SW480 (cell line): ENCODE data around the gene SIGLEC1.

ENCODE experiments used
- DNase-seq: peaks from one replicate; pipeline ENCODE4 v3.0.0-alpha.2; 2016; ENCODE audit warnings: low spot score

SIGLEC1 gene

DNA sequence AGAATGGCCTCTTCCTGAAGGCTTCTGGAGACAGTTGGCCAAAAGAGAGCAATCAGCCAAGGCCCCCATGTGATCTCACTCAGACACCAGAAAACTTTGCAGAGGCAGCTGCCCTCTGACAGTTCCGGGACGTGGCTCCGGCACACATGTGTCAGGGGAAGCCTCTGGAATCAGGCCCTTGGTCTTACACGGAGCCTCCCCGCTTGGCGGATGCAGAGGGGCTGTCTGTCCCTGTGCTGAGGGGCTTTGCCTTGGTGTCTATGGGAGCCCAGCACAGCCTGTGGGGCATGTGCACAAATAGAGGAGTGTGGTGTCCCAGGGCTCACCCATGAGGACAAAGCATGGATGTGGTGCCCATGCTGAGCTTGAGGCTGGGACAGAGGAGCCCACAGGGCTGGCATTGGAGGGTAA lies 13.8 kb downstream of the SIGLEC1 start:
- no peak for DNase-seq

DNA sequence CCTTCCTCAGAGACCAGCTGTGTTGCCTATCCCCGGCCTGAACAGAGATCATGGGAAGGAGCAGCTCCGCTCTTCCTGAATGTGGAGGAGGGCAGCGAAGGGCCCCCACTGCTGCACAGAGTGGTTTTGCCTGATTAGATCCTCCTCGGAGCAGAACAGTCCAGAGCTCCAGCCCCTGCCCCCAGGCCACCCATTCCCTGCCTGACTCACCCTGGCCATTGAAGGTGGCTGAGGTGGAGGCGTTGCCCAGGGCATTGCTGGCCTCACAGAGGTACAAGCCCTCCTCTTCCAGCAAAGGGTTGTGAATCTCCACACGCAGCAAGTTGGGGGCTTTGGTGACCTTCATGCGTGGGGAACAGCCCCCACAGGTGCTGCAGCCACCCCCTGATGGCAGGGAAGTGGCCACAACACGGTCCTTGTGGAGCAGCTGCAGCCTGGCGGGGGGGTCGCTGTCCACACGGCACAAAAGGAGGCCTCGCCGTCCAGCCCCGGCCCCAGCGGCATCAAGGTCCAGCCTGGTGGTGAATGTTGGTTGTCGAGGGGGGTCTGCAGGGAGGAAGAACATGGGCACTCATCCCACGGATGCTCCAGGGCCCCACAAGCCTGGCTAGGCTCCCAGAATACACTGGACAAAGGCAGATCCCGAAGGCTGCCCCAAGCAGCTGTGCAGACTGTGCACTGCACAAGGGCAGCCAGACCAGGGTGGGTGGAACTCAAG lies 14.7 kb downstream of the SIGLEC1 start:
- no peak for DNase-seq

DNA sequence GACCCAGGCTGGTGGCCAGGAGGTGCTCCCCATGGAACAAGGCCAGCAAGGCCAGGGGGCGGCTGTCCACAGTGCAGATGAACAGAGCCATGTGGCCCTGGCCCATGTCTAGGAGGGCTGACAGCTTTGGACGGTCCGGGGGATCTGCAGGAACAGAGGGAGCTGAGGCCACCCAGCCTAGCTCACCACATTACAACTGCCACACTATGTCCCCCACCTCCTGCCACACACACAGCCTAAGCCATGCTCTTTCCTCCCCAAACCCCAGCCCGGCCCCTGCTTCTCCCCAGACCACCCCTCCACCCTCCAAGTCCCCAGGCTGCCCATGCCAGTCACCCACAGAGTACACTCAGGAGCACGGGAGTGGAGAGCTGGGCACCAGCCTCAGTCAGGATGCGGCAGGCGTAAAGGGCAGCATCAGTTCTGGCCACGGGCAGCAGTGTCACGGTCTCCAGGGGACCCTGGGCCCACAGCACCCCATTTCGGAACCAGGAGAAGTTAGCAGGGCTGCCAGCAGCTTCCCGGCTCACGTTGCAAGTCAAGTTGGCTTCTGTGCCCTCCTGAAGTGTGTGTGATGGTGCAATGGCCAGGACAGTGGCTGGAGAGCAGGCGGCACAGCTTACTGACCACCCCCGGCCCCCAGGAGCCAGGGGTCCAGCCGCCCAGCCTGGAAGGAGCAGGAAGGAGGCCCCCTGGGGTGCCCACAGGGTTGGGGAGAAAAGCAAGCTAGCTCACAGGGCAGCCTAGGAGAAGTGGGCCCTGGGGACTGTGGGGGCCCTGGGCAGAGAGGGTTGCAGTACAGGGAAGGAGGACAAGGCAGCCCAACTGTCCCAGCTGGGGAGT lies 15.4 kb downstream of the SIGLEC1 start:
- DNase-seq: no peak

DNA sequence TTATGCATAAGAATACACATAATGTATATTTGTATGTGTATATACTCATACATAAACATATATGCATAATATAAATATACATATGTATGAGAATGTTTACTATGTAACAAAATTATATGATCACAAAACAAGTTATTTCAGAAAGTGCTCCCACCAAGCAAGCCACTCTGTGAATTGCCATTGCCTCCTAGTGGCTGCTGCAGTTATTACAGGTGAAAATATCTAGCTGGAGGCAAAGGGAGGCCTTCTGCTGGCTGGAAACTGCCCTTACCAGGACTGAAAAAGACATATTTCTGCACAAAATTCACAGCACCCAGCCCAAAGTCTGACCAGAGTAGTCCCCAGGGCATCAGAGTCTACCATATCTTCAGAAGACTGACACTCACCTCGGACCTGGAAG lies 16.2 kb downstream of the SIGLEC1 start:
- no peak for DNase-seq

DNA sequence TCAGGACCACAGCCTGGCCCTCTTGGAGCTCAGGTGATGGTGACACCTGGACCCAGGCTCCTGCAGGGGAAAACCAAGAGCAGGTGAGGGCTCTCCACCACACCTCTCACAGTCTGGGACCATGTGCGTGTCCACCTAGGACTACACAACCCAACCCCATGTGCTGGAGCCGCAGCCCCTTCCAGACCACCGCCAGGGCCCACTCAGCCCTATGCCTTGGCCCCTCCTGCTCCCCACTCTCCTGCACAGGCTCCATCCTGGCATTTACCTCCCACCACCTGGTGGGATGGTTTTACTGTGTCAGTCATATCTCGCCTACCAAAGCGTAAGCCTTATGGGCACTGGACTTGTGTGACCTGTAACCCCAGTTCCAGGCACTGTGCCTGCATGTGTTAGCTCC lies 17.5 kb downstream of the SIGLEC1 start:
- DNase-seq: no peak

DNA sequence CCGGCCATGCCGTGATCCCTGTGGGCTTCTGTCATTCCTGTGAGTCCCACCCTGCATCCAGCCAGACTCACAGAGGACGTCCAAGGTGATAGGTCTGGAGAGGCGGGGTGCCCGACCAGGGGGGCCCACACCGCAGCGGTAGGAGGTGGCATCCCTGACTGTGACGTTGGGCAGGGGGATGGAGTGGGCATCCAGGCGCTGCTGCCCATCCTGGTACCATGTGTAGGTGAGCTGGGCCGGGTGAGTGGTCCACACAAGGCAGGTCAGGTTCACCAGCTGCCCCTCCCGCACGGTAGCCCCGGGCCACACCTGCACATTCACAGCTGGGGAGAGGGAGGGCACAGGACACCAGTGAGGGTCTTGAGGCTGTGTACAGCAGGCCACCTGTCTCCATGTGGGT lies 19.0 kb downstream of the SIGLEC1 start:
- DNase-seq: no peak

DNA sequence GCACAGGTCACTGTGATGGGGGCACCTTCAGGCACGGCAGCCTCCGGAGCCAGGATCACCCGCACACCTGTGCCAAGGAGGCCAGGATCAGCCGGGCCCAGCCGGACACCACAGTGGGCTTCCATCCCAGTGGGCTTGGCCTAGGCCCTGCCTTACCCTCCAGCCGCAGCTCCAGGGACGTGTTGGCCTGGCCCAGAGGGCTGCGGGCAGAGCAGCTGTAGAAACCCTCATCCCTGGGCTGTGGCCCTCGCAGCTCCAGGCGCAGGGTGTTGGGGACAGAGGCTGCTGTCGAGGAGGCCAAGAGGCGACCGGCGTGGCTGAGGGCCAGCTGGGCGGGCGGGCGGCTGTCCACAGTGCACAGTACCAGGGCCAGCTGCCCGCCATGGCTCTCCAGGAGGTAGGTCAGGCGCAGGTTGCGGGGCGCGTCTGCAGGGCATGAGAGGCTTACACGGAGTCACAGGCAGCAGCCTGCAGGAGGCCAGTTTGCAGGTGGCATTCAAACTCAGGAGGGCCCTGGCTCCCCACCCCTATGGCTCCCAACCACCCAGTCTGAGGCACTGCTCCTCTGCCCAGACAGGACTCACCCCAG lies 19.6 kb downstream of the SIGLEC1 start:
- DNase-seq: no peak

DNA sequence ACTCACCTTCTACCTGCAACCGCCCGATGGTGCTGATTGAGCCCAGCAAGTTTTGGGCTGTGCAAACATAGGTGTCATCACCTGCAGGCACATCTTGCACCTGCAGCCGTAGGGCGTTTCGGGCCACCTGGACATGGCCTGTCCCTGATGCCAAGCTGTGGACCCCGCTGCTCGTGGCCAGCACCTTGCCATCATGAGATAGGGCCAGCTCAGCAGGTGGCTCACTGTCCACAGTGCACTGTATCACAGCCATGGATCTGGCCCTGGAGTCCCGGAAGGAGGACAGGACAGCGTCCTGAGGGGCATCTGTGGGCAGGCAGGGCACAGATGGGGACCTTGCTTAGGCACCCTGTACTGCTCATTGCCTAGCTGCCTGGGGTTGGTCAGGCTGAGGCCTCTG lies 20.5 kb downstream of the SIGLEC1 start:
- DNase-seq: no peak

DNA sequence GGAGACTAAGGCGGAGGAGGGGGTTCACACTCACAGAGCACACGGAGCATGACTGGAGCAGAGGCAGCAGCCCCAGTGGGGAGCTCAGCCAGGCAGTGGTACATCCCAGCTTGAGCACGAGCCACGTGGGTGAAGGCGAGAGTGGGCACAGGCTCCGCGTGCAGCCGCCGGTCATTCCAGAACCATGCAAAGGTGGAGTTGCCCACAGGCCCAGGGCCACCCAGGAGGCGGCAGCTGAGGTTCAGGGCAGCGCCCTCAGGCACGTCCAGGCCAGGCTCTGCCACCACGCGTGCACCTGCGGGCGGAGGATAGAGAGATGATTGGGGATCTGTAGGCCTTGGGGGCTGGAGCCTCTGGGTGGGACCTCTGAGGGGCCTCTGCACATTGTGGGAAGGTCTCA lies 21.1 kb downstream of the SIGLEC1 start:
- no peak for DNase-seq

DNA sequence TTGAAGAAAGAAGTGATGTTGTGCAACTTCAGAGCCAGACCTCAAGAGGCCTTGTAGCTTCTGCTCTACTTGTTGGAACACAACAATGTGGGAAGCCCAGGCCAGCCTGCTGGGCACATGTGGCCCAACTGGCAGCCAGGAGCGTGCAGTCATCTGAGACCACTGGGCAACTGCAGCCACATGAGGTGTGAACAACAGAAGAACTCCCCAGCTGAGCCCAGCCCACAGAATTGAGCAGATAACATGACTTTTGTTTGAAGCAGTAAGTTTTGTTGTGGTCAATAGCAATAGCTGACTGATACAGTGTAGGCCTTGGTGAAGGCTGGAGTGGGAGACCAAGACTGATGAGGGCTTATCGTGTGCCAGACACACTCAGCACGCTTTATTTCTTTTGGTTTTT lies 22.0 kb downstream of the SIGLEC1 start:
- DNase-seq: no peak

DNA sequence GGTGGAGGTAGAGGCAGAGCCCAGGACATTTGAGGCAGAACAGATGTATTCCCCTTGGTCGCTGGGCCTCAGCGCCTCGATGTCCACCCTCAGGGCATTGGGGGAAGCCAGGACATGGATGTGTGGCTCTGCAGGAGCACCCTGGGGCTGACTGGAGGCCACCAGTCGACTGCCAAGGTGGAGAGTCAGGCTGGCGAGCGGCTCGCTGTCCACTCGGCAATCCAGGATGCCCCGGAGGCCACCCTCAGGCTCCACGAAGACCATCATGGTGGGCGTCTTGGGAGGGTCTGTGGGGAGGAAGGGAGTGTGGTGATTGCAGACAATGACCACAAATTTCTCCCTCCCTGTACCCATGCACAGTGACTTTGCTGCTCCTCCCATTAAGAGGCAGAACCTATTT lies 22.4 kb downstream of the SIGLEC1 start:
- DNase-seq: no peak

DNA sequence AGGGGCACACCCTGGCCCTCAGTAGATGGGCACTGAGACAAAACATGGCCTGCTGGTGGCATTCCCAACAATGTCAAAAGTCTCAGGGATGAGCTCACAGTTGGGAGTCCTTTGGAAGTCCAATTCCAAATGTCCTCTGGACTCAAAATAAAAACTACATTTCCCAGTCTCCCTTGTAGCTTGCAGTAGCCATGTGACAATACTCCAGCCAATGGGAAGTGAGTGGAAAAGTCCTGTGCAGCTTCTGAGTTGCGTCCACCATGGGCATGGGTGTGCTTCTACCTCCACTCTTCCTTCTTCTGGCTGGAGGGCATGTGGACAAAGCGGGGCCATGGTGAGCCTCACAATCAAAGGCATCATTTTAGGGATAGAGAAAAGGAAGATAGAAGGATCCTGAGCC lies 24.7 kb downstream of the SIGLEC1 start:
- peak; percentile 53 for DNase-seq

DNA sequence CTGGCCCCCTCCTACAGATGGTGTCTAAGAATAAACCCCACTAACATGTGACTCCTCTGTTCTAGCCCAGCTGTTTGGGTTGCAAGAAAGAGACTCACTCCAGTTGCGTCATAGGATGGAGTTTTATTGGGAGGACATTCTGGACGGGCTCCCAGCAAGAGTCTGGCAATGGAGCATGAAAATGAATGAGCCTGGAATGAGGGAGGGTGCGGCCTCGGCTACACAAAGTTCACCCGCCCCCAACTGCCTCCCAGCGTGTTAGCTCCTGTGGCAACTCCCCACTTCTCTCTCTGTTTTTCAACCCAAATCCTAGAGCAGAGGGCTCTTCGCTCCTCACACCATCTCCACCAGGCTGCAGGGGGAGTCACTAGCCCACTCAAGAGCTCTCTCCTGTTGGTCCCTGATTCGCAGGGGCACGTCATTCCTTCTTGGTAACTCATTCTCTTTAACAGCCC lies 25.5 kb downstream of the SIGLEC1 start:
- no peak for DNase-seq

DNA sequence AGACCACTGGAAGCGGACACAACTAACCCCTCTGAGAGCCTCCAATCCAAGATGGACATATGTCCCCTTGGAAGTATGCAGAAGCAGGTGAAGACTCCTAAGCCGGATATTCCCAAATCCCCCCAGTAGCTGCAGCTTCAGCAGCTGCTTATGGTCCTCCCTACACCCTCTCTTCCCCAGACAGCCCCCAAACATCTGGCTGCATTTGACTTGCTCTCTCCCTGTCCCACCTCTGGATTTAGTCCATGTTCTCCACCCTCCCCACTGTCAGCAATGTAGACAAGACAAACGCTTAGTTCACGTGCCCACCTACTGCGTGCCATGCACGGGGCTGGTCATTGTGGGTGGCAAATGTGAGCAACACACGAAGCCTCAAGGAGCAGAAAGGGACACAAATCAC lies 26.0 kb downstream of the SIGLEC1 start:
- no peak for DNase-seq

DNA sequence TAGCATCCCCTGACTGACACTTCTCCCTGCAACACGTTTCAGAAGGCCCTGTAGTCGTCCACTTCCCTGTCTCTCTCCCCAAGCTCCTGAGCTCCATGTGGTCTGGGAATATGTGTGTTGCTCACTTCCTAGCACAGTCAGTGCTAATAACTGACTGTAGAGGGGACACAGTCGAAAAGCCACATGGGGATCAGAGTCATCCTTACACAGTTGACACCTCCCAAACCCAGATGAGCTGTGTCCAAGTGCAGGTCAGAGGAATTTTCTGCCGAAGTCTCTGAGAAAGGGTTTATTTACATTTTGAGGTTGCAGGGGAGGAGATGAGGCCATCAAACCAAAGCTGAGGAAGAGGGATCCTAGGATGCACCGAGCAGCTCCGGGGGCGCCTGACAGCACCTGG lies 27.1 kb downstream of the SIGLEC1 start:
- no peak for DNase-seq

DNA sequence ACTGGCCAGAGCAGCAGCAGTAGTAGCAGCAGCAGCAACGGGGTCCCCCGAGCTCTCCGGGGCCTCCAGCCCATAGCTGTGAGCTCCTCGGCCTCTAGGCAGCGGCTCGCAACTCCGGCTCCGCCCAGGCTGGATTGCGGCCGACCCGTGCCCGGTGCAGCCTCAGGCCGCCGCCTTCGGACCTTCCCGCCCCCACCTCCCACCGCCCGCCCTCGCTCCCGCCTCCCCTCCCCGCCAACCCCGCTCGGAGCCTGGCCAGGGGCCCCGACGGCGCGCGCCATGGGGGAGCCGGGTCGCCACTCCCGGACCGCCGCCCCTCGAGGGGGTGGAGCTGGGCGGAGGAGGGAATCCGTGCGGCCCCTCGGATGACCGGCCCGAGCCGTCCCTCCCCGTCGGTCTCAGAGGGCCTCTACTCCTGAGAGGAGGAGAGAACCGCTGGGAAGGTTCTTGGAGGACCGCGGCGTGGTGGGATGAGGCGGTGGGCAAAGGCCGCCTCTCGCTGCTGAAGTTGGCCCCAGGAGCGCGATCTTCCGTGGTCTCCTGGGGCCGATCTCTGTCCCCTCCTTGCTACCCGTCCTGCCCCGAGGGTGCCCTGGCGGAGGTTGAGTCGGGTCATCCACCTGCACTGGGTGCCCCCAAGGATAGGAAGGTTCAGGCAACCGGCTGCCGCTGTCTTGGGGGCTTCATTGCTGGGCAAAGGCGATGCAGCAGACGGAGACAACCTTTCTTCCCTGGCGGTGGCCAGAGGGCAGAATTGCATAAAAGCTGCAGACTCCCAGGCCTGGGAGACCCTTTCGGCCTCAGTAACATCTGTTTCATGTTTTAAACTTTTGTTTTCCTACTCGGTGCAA lies 30.2 kb downstream of the SIGLEC1 start, which contains the start of gene ADAM33:
TSS of gene ADAM33 (minus strand) at position 80 of the 851 bp plus-strand sequence. CDS start at position 74, 6 bp downstream.
- DNase-seq: no peak

DNA sequence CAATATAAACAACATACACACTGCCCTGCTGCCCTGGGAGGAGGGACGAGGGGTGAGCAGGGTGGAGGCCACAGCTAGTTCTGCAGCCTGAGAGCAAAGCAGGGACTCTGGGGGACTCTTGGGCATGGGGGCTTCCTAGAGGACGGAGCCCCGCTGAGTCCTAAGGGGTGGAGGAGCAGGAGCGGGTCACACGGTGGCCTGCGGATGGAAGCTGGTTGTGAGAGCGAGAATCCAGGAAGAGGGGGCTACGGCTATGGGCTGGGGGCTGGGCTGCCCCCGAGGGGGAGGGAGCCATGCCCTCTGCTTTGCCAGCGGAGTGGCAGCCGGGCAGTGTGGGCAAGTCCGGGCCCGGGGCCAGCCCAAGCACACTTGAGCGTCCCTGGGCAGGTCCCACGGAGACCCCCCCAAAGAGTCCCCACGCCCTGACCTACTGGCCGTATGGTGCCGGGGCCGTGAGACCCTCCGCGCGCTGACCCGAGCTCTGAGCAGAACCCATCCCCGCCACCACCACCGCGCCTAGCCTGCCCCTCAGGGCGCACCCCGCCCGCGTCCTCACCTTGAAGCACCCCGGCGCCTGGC lies 31.0 kb downstream of the SIGLEC1 start:
- DNase-seq: no peak

DNA sequence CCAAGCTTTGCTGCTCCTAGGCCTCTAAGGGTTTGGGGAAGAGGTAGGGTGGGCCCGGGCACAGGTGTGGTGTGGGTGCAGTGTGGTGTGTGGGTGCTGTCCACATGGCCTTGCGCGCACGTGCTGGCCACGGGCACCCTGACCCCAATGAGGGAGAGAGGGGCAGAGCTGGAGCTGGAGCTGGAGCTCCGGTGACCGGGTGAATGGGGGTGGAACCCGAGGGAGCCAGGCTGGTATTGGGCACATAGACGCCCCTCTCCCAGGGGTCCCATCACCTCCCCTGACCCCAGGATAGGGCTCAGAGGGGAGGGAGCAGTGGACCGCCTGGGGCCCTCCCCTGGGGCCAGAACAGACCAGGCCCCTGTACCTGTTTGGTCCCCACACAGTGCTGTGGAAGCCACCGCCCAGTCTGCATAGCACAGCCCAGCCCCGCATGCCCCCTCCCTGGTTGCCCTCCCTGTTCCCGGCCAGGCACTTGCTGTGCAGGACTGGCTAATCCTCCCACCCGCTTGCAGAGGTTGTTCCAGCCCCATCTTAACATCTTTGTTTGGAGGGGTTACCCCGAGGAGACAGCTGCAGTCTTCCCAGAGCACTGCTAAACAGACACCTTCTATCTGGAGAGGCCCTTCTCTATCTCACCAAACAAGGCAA lies 31.6 kb downstream of the SIGLEC1 start:
- no peak for DNase-seq

DNA sequence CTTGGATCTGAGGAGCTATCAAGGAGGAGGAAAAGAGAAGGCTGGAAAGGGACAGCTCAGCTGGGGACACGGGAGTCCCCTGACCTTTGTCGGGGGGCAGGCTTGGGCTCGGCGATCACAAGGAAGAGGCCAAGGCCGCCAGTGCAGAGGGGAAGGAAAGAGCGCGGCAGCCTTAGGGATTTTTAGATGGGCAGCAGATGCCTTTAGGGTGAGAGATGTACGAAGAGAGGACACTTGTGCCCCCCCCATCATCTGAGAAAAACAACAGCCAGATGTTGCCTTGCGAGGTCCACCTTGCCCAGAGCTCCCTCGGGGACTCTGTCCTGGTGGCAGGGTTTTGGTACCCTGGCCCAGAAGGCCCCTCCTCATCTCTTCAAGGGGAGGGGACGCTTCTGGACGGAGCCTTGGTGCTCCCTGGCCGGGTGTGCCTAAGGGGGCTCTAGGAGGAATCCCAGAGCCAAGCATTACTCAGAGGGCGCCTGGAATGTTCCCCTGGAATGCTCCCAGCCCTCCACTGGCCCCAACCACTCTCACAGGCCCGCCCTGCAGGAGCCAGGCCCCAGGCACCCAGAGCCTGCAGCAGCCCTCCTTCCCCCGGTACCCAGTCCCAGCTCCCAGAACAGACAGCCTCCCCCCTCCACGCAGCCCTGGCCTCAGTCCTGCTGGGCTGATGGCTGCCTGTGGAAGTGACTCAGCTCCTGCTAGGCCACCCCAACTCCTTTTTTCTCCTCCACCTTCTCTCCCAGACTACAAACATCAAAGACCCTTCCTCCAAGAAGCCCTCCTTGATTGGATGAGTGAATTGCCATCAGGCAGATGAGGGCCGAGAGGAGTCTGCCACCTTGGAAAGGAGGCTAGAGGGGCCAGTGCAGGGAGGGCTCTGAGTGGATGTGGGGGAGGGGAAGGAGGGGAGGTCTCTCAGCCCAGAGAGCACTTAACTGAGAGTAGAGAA lies 32.4 kb downstream of the SIGLEC1 start:
- no peak for DNase-seq
